Measurements from ENCODE around the gene PLCB3. TPM values are rescaled to one million over a fixed set of nuclear protein-coding genes. Genes with fewer than 3 reads are reported as not detected.

PLCB3 gene
- total and polyA plus RNA-seq, 10 of the 15 experiments (the other 5 are each of a cell fraction or from before 2014, with no cell fraction given), result 0.03 to 10.3 (median 3.3) TPM

GRCh38 chr11:64316672-64317324, 65.5 kb downstream of the PLCB3 start:
- Histone ChIP-seq H3K4me3 (peak overlapping the region; percentile 80), H4K20me1 (ENCODE audit: control insufficient read depth, insufficient read depth) (no peaks in the 10 kb centered on the region), H3K4me2 (ENCODE audit: control insufficient read depth, insufficient read depth) (peak overlapping the region; percentile 88), H3K27ac (ENCODE audit: control insufficient read depth, insufficient read depth) (peak overlapping the region; percentile 99), H3K4me1 (ENCODE audit: control insufficient read depth, insufficient read depth, low read length) (peaks cover 9% of the 10 kb centered on the region), H2AFZ (ENCODE audit: control insufficient read depth, low read depth, low read length) (peak overlapping the region; percentile 56), H3K36me3 (ENCODE audit: control insufficient read depth in 2 of 2, insufficient read depth in 2 of 2, low read length in 1 of 2) (peaks cover 0 to 8% of the 10 kb centered on the region in 2 experiments; a peak in 3 of 4 replicates), H3K9me3 (replicated peaks; ENCODE audit: control insufficient read depth, insufficient read depth, low read length) (no peaks in the 10 kb centered on the region), H3K27me3 (replicated peaks in 1 of 2; ENCODE audit: control insufficient read depth in 2 of 2, insufficient read depth in 2 of 2, low read length in 1 of 2) (no peaks in the 10 kb centered on the region), H3K79me2 (ENCODE audit: control insufficient read depth, insufficient read depth, low read length) (peaks cover 26% of the 10 kb centered on the region), H3K9ac (ENCODE audit: control insufficient read depth, insufficient read depth, low read length) (peak overlapping the region; percentile 98)
- intact Hi-C loops (cut with micrococcal nuclease; ENCODE audit: unreplicated experiment) (loop anchor here (1.0 to 5.0 kb wide), 5 partner anchors 10 to 132 kb away; partner anchors contain the start of genes CCDC88B and RPS6KA4), in situ Hi-C loops (cut with MboI) (no loop called here)
- ChIA-PET SMC1A (ENCODE audit: uncharacterized antibody, unreplicated experiment) (interaction anchor here (0.9 to 5.3 kb wide), 9 partner anchors 10 to 42 kb away, joined by 3 to 71 read pairs (median 10); partner anchors contain the start of genes BAD, CCDC88B, ESRRA and GPR137), RAD21 (ENCODE audit: unreplicated experiment) (interaction anchor here (0.5 to 5.6 kb wide), 19 partner anchors 12 to 486 kb away, joined by 3 to 176 read pairs (median 7); partner anchors contain the start of genes BAD, CATSPERZ, CCDC88B and ESRRA), CTCF (interaction anchor here (0.7 to 5.9 kb wide), 21 partner anchors 10 to 455 kb away, joined by 3 to 228 read pairs (median 6); partner anchors contain the start of genes BAD, CCDC88B, ESRRA and FERMT3), POLR2A (interaction anchor here (0.5 to 3.5 kb wide), 17 partner anchors 10 to 777 kb away, joined by 3 to 42 read pairs (median 10); partner anchors contain the start of genes BAD, CCDC88B, ESRRA and FERMT3)
- 1% methylated on average over 32 of the region's 32 CpGs for WGBS (ENCODE audit: insufficient coverage, insufficient replicate concordance, low lambda C conversion rate, missing lambda C conversion rate)
- peak; percentile 17 for ATAC-seq
- TSS peak; percentile 100 for BruUV-seq (replicated peaks)
- no peak for DNase-seq (ENCODE audit: low read depth, low spot score)
- peak; percentile 18 for FAIRE-seq
- peak; percentile 71 for TF ChIP-seq JUNB (IDR thresholded peaks at IDR 0.05)
- TF ChIP-seq POU2F2 (IDR thresholded peaks at IDR 0.05; ENCODE audit: borderline replicate concordance, low read depth, low read length), result no peak
- TF ChIP-seq, protein P1, sequence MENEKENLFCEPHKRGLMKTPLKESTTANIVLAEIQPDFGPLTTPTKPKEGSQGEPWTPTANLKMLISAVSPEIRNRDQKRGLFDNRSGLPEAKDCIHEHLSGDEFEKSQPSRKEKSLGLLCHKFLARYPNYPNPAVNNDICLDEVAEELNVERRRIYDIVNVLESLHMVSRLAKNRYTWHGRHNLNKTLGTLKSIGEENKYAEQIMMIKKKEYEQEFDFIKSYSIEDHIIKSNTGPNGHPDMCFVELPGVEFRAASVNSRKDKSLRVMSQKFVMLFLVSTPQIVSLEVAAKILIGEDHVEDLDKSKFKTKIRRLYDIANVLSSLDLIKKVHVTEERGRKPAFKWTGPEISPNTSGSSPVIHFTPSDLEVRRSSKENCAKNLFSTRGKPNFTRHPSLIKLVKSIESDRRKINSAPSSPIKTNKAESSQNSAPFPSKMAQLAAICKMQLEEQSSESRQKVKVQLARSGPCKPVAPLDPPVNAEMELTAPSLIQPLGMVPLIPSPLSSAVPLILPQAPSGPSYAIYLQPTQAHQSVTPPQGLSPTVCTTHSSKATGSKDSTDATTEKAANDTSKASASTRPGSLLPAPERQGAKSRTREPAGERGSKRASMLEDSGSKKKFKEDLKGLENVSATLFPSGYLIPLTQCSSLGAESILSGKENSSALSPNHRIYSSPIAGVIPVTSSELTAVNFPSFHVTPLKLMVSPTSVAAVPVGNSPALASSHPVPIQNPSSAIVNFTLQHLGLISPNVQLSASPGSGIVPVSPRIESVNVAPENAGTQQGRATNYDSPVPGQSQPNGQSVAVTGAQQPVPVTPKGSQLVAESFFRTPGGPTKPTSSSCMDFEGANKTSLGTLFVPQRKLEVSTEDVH (IDR thresholded peaks at IDR 0.05; ENCODE audit: low read depth, partially characterized antibody), result no peak
- TF ChIP-seq HCFC1 (IDR thresholded peaks at IDR 0.05; ENCODE audit: low read length), result no peak
- TF ChIP-seq EED (IDR thresholded peaks at IDR 0.05; ENCODE audit: low read depth), result no peak
- peak; percentile 69; the same call in 1 of the 2 replicates for TF ChIP-seq LARP7 (IDR thresholded peaks at IDR 0.05)
- TF ChIP-seq SREBF1 (IDR thresholded peaks at IDR 0.05; ENCODE audit: low read length), result no peak
- TF ChIP-seq NFYA (IDR thresholded peaks at IDR 0.05; ENCODE audit: borderline replicate concordance, low read depth, low read length), result no peak
- TF ChIP-seq MTA3 (IDR thresholded peaks at IDR 0.05; ENCODE audit: borderline replicate concordance, low read length), result 0 out of 2 replicates have a peak, but pooled peaks have one; percentile 7
- TF ChIP-seq MYC (IDR thresholded peaks at IDR 0.05; ENCODE audit: insufficient read depth, insufficient read length, insufficient replicate concordance, low read length, severe bottlenecking), result no peak
- no peak for TF ChIP-seq PRDM15 (CRISPR knock-in tag; IDR thresholded peaks at IDR 0.05)
- TF ChIP-seq EP300 (IDR thresholded peaks at IDR 0.05; ENCODE audit: borderline replicate concordance in 1 of 2, control insufficient read depth in 1 of 2, low read depth in 2 of 2, low read length in 2 of 2), result no peak
- 0 out of 2 replicates have a peak, but pooled peaks have one; percentile 11 for TF ChIP-seq CHD1 (IDR thresholded peaks at IDR 0.05; ENCODE audit: low read depth, low read length)
- TF ChIP-seq RFX5 (IDR thresholded peaks at IDR 0.05; ENCODE audit: low read depth, low read length), result no peak
- TF ChIP-seq IKZF2 (IDR thresholded peaks at IDR 0.05), result peak in 1 of 2 experiments; percentile 12; a peak in 2 of 4 replicates
- 0 out of 2 replicates have a peak, but pooled peaks have one; percentile 4 for TF ChIP-seq SMC3 (IDR thresholded peaks at IDR 0.05; ENCODE audit: borderline replicate concordance, low read length)
